ENCODE results near the gene NISCH.

- TF ChIP-seq CTCF (IDR thresholded peaks at IDR 0.05) (no peak), POLR2A (IDR thresholded peaks at IDR 0.05) (no peak)
These were observed 24.6 kb downstream of the NISCH start for GRCh38 chr3:52479877-52480575.

Data from right lobe of liver (tissue), 4 donors.